Parathyroid adenoma (tissue), 2 donors: Measurements from ENCODE around the gene PLSCR4.

Experiments used
- H2AFZ ChIP-seq: fragments of 300-600 bp; sonication (generic); one replicate; pipeline ENCODE4 v1.7.0; 2017; ENCODE audit warnings: antibody characterized with exemption, mild to moderate bottlenecking
- H3K27ac ChIP-seq: fragments of 300-600 bp; sonication (generic); one replicate; pipeline ENCODE4 v1.7.0; 2017
- H3K27me3 ChIP-seq: fragments of 300-600 bp; sonication (generic); one replicate; pipeline ENCODE4 v1.7.0; 2017; ENCODE audit warnings: low read length; ENCODE audit not compliant: control insufficient read depth, insufficient read depth
- H3K36me3 ChIP-seq: fragments of 300-600 bp; sonication (generic); one replicate; pipeline ENCODE4 v1.7.0; 2017; ENCODE audit warnings: low read length; ENCODE audit not compliant: control insufficient read depth, insufficient read depth
- H3K4me1 ChIP-seq: fragments of 300-600 bp; sonication (generic); one replicate; pipeline ENCODE4 v1.7.0; 2017; ENCODE audit warnings: control low read depth
- H3K4me2 ChIP-seq: fragments of 300-600 bp; sonication (generic); one replicate; pipeline ENCODE4 v1.7.0; 2017; ENCODE audit warnings: low read length
- H3K4me3 ChIP-seq: fragments of 300-600 bp; sonication (generic); one replicate; pipeline ENCODE4 v1.7.0; 2017; ENCODE audit warnings: low read depth, low read length
- H3K79me2 ChIP-seq: fragments of 300-600 bp; sonication (generic); one replicate; pipeline ENCODE4 v1.7.0; 2017; ENCODE audit warnings: control low read depth
- H3K9ac ChIP-seq: fragments of 300-600 bp; sonication (generic); one replicate; pipeline ENCODE4 v1.7.0; 2017; ENCODE audit warnings: mild to moderate bottlenecking
- H3K9me3 ChIP-seq: fragments of 300-600 bp; sonication (generic); one replicate; pipeline ENCODE4 v1.7.0; 2017; ENCODE audit warnings: low read length; ENCODE audit not compliant: control insufficient read depth
- TF ChIP-seq, protein P1 (sequence below): fragments of 300-600 bp; sonication (generic); IDR thresholded peaks from one replicate; pipeline ENCODE4 v1.7.0; 2017; ENCODE audit warnings: antibody characterized with exemption, mild to moderate bottlenecking
- donor health status: primary hyperparathyroidism.

Gene PLSCR4

DNA sequence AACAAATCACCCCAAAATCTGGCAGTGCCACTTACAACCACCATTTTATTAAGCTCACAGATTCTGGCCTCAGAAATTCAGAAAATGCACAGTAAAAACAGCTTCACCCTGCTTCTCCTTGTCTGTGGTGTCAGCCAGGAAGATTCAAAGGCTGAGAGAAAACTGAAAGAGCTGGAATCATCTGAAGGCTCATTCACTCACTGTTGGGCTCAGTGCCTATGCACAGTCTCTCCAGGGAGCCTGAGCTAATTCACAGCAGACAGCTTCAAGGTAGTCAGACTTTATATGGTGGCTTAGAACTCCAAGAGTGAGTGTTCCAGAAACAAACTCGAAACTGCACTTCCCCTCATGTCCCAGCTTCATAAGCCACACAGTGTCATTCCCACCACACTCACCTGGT lies 73.4 kb downstream of the PLSCR4 start:
- no peaks in the 10 kb centered on the region for H3K27me3 ChIP-seq
- H3K79me2 ChIP-seq, result no peaks in the 10 kb centered on the region
- no peak overlapping the region for H3K27ac ChIP-seq
- H3K9ac ChIP-seq, result no peak overlapping the region
- no peak overlapping the region for H3K4me3 ChIP-seq
- no peaks in the 10 kb centered on the region for H3K36me3 ChIP-seq
- no peaks in the 10 kb centered on the region for H3K9me3 ChIP-seq
- no peak overlapping the region for H2AFZ ChIP-seq
- TF ChIP-seq, protein P1, sequence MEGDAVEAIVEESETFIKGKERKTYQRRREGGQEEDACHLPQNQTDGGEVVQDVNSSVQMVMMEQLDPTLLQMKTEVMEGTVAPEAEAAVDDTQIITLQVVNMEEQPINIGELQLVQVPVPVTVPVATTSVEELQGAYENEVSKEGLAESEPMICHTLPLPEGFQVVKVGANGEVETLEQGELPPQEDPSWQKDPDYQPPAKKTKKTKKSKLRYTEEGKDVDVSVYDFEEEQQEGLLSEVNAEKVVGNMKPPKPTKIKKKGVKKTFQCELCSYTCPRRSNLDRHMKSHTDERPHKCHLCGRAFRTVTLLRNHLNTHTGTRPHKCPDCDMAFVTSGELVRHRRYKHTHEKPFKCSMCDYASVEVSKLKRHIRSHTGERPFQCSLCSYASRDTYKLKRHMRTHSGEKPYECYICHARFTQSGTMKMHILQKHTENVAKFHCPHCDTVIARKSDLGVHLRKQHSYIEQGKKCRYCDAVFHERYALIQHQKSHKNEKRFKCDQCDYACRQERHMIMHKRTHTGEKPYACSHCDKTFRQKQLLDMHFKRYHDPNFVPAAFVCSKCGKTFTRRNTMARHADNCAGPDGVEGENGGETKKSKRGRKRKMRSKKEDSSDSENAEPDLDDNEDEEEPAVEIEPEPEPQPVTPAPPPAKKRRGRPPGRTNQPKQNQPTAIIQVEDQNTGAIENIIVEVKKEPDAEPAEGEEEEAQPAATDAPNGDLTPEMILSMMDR, result no peak
- H3K4me2 ChIP-seq, result no peak overlapping the region
- no peaks in the 10 kb centered on the region for H3K4me1 ChIP-seq

DNA sequence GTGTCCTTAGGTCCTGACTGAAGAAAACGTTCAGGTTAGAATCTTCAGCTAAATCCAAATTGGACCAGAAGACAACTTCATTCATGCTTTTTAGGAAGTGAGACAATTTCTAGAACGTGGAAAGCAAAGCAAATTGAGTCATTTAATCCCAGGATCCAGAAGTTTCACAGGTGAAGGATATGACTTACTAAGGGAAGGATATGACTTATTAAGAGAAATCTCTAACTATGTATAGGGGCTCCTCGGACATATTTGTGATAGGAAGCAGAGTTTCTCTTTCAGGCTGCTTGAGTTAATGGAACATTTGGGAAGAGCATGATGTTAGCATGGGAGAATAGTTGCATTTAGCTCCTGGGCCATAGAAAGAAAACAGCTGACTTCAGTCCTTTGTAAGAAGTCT lies 73.8 kb downstream of the PLSCR4 start:
- H3K9ac ChIP-seq, result no peak overlapping the region
- H3K27me3 ChIP-seq, result no peaks in the 10 kb centered on the region
- no peaks in the 10 kb centered on the region for H3K36me3 ChIP-seq
- no peak overlapping the region for H3K27ac ChIP-seq
- H2AFZ ChIP-seq, result no peak overlapping the region
- no peaks in the 10 kb centered on the region for H3K4me1 ChIP-seq
- TF ChIP-seq, protein P1, result no peak
- no peaks in the 10 kb centered on the region for H3K9me3 ChIP-seq
- H3K79me2 ChIP-seq, result no peaks in the 10 kb centered on the region
- H3K4me3 ChIP-seq, result no peak overlapping the region
- H3K4me2 ChIP-seq, result no peak overlapping the region

DNA sequence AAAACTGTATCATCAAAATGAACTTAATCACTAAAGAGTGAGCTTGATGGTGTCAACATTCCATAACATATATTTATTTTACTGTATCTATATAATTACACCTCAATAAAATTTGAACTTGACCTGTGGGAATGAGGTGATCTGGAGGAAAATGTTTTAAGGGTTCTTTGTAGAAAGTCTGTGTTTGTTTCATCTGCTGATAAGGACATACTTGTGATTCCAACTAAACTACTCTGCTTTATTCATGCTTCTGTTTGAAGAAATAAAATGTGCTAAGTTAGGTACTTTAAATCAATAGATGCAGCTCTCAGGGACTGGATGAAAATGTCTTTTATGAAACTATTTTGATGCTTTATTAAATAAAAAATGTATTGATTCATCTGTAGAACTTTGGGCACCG lies 78.3 kb downstream of the PLSCR4 start:
- Histone ChIP-seq H3K27ac (no peak overlapping the region), H3K79me2 (no peaks in the 10 kb centered on the region), H3K4me3 (no peak overlapping the region), H3K4me1 (no peaks in the 10 kb centered on the region), H3K4me2 (no peak overlapping the region), H3K9ac (no peak overlapping the region), H2AFZ (no peak overlapping the region), H3K27me3 (no peaks in the 10 kb centered on the region), H3K36me3 (no peaks in the 10 kb centered on the region), H3K9me3 (no peaks in the 10 kb centered on the region)
- TF ChIP-seq, protein P1, result no peak

DNA sequence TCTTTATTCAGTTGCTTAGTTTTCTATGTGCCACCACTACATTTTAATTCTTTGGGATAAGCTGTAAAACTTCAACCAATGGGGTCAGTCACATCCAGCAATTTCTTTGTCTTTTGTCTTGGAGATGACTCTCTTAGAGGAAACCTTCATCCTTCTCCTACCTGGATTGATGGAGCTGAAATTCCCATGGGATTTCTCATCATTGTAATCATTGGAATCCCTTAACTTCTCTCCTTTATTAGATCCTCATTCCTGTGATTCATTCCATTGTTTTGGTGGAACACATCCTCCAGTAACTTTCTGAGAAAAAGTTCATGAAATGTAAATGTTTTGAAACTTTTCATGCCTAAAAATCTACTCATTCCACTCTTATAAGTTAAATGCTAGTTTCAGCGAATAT lies 80.3 kb downstream of the PLSCR4 start:
- Histone ChIP-seq H3K9me3 (no peaks in the 10 kb centered on the region), H2AFZ (no peak overlapping the region), H3K79me2 (no peaks in the 10 kb centered on the region), H3K27ac (no peak overlapping the region), H3K4me2 (no peak overlapping the region), H3K27me3 (no peaks in the 10 kb centered on the region), H3K4me1 (no peaks in the 10 kb centered on the region), H3K36me3 (no peaks in the 10 kb centered on the region), H3K4me3 (no peak overlapping the region), H3K9ac (no peak overlapping the region)
- TF ChIP-seq, protein P1, result no peak

DNA sequence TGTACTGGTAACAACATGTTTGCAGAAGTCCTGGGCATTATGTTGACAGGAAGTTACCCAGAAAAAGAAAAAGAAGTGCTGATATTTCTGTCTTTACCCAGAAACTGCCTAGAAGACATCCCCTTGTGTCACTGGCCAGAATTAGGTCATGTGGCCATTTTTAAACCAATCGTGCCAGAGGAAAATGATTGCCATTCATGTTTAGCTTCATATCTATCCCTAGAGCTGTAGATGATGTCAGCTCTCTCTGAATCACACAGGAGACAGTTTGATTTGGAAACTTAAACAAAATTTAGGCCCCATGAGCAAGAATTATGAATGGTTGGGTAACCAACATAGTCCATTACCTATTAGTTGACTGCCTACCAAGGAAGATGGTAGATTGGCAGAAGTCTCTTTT lies 81.0 kb downstream of the PLSCR4 start:
- Histone ChIP-seq H3K36me3 (no peaks in the 10 kb centered on the region), H3K9me3 (no peaks in the 10 kb centered on the region), H3K4me3 (no peak overlapping the region), H2AFZ (no peak overlapping the region), H3K4me2 (no peak overlapping the region), H3K9ac (no peak overlapping the region), H3K27ac (no peak overlapping the region), H3K4me1 (no peaks in the 10 kb centered on the region), H3K79me2 (no peaks in the 10 kb centered on the region), H3K27me3 (no peaks in the 10 kb centered on the region)
- TF ChIP-seq, protein P1, result no peak
